CD4-positive, alpha-beta T cell treated with Interleukin-2 at 100 ng/mL for 4 hours (primary cell): ENCODE data around the gene COX5A.

ENCODE experiments used
- DNase-seq: peaks from one replicate; pipeline ENCODE4 v3.0.0-alpha.2; 2020; ENCODE audit warnings: low spot score

COX5A gene

GRCh38 chr15:74870436-74871215 is 67.2 kb downstream of the COX5A start:
- DNase-seq: no peak
